ENCODE results near the gene LY6G5B. TPM values are rescaled to one million over a fixed set of nuclear protein-coding genes. Genes with fewer than 3 reads are reported as not detected.

LY6G5B gene
- total and polyA plus RNA-seq, 2 donors (not counting 3 experiments of a cell fraction or from before 2014, with no cell fraction given) = 15.4 to 25.0 TPM

- CTCF ChIA-PET = interaction anchor here (1.0 to 2.1 kb wide), 2 partner anchors 13 to 143 kb away, joined by 3 to 5 read pairs; no protein-coding TSS in a partner anchor
- Histone ChIP-seq H3K36me3 (ENCODE audit: control insufficient read depth in 2 of 2, extremely low read depth in 1 of 2, insufficient read depth in 2 of 2, low read length in 2 of 2) (peaks cover 0 to 34% of the 10 kb centered on the region in 2 experiments), H3K79me2 (ENCODE audit: control insufficient read depth, insufficient read depth, low read length) (no peaks in the 10 kb centered on the region), H3K4me3 (replicated peaks in 1 of 3; ENCODE audit: insufficient read depth in 1 of 3, low read depth in 1 of 3, low read length in 3 of 3) (no peak overlapping the region), H3K4me2 (ENCODE audit: insufficient read depth, low read length) (no peak overlapping the region), H3K27me3 (ENCODE audit: control insufficient read depth in 2 of 2, insufficient read depth in 2 of 2, low read length in 2 of 2) (no peaks in the 10 kb centered on the region), H3K9me3 (replicated peaks; ENCODE audit: control insufficient read depth, insufficient read depth, low read length) (no peaks in the 10 kb centered on the region), H3K4me1 (ENCODE audit: control insufficient read depth, extremely low read depth, insufficient read depth, low read length) (peaks cover 12% of the 10 kb centered on the region), H3K9ac (replicated peaks; ENCODE audit: extremely low read depth, insufficient read depth, low read length) (no peak overlapping the region), H3K27ac (ENCODE audit: insufficient read depth, low read depth, low read length) (no peak overlapping the region), H4K20me1 (replicated peaks; ENCODE audit: control insufficient read depth, extremely low read depth, insufficient read depth, low read length) (no peaks in the 10 kb centered on the region), H2AFZ (ENCODE audit: low read depth, low read length) (no peak overlapping the region), H3K9me1 (replicated peaks; ENCODE audit: control insufficient read depth, extremely low read depth, insufficient read depth, low read length) (no peaks in the 10 kb centered on the region)
- dilution Hi-C loops (cut with MboI; ENCODE audit: extremely low pct_ligation_motif_present, low sequenced_read_pairs) (no loop called here), intact Hi-C loops (cut with micrococcal nuclease) (no loop called here)
- no TSS peak for BruUV-seq (replicated peaks)
- TF ChIP-seq EZH2 (IDR thresholded peaks at IDR 0.05; ENCODE audit: borderline replicate concordance, low read depth, low read length, severe bottlenecking) (no peak), CTCF (IDR thresholded peaks at IDR 0.05; ENCODE audit: extremely low read depth in 1 of 2, insufficient read depth in 1 of 2, low read depth in 1 of 2, low read length in 2 of 2) (no peak), MAX (IDR thresholded peaks at IDR 0.05; ENCODE audit: insufficient read depth, insufficient read length) (no peak), GATA2 (IDR thresholded peaks at IDR 0.05; ENCODE audit: insufficient read depth, insufficient read length, low read depth, low read length) (no peak), JUN (IDR thresholded peaks at IDR 0.05; ENCODE audit: borderline replicate concordance, insufficient read depth, insufficient read length, low read depth) (no peak), MYC (IDR thresholded peaks at IDR 0.05; ENCODE audit: low read depth, low read length) (no peak), POLR2A (IDR thresholded peaks at IDR 0.05; ENCODE audit: low read depth, low read length) (no peak), POLR2AphosphoS5 (IDR thresholded peaks at IDR 0.05; ENCODE audit: insufficient read depth, low read depth, low read length) (no peak), FOS (IDR thresholded peaks at IDR 0.05; ENCODE audit: borderline replicate concordance, insufficient read depth, low read length) (no peak)
- no peak for FAIRE-seq
- DNase-seq (ENCODE audit: low read depth, low spot score) = no peak
- POLR2A ChIA-PET = no interaction called here
Measured at GRCh38 chr6:31686483-31686882, 16.7 kb downstream of the LY6G5B start.
